Suprapubic skin (tissue), 4 donors: Measurements from ENCODE around the gene PCARE.

Source experiments
- CTCF ChIP-seq, 2 donors: fragments of 200-600 bp in 1 of 2; fragments of 450-650 bp in 1 of 2; sonication (generic) in 1 of 2; IDR thresholded peaks; one replicate each; pipeline ENCODE4 v1.5.1; 2016 to 2019; ENCODE audit warnings: antibody characterized with exemption in 2 of 2, mild to moderate bottlenecking in 1 of 2, moderate library complexity in 1 of 2
- EP300 ChIP-seq: sonication (generic); formaldehyde crosslinking; IDR thresholded peaks from one replicate; pipeline ENCODE4 v1.6.1; 2017; ENCODE audit warnings: antibody characterized with exemption
- POLR2A ChIP-seq, 2 donors: fragments of 450-650 bp; IDR thresholded peaks; one replicate each; pipeline ENCODE4 v1.6.1; 2017; ENCODE audit warnings: antibody characterized with exemption in 2 of 2, mild to moderate bottlenecking in 2 of 2, moderate library complexity in 2 of 2
- POLR2AphosphoS5 ChIP-seq, 3 donors: sonication (generic); formaldehyde crosslinking; IDR thresholded peaks; one replicate each; pipeline ENCODE4 v1.6.1; 2017; ENCODE audit warnings: antibody characterized with exemption in 3 of 3

DNA sequence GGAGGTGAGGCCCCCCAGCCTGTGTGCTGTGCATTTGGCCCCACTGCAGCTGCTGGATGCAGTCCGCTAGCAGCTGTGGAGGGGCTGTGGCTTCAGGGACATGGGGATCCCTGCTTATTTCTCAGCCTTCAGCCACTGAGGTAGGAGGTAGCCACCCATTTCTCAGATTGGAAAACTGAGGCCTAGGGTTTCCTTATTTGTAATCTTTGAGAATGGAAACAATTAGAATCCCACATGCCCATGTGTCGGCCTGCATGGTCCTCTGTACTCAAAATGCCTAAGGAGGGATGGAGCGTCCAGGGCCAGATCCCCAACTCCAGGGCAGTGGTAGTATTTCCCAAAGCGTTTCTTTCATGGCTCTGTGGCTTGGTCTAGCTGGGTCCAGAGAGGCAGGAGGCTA is 51.1 kb downstream of the PCARE start:
- TF ChIP-seq CTCF (IDR thresholded peaks at IDR 0.05) (no peak), POLR2AphosphoS5 (IDR thresholded peaks at IDR 0.05) (no peak), POLR2A (IDR thresholded peaks at IDR 0.05) (no peak), EP300 (no peak)
